DMS114 treated with DMSO at 0.1 percent for 48 hours (cell line): Measurements from ENCODE around the gene SMAP1.

Source experiments
- DNase-seq: peaks from one replicate; lab custom pipeline; 2025; ENCODE audit not compliant: unreplicated experiment; lab: John Stamatoyannopoulos, UW

The SMAP1 gene

DNA sequence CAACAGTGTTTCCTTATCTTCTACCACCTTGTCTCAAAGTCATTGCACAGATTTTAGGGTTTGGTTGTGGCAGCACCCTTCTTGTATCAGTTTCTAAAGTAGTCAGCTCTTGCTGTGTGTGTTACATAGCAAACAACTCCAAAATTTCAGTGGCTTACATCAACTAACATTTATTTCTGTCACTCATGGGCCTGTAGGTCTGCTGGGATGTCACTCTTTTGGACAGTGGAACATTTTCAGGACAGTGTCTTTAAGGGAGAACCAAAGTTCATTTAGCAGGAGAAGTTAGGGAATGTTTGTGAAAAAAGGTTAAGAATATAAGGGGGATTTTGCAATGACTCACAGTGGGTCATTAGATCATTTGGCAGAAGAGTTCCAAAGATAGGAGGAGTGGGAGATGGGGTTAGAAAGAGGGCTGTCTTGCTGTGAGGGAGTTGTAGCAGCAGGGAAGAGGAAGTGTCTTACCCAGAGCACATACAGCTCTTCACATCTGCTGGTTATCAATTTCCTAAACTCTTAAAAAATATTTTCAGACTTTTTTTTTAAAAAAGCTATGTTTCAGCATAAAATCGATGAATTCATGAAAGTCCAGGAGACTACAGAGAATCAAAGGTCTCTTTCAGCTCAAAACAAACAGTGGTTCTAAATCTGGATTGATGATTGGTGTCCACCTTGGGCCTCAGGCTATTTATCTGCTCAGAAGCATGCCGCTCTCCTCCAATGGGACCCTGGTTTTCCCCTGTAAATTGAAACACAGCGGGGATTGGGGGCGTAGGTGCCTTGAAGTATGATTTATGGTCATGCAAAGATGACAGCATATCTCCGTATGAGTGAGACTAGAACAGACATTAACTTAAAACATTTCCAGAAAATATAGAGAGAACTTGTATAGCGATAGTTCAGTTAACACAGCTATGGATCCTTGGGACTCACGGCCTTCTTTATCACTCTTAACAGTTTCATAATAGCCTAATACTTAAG, 171.9 kb downstream of the SMAP1 start:
- DNase-seq, result no peak

DNA sequence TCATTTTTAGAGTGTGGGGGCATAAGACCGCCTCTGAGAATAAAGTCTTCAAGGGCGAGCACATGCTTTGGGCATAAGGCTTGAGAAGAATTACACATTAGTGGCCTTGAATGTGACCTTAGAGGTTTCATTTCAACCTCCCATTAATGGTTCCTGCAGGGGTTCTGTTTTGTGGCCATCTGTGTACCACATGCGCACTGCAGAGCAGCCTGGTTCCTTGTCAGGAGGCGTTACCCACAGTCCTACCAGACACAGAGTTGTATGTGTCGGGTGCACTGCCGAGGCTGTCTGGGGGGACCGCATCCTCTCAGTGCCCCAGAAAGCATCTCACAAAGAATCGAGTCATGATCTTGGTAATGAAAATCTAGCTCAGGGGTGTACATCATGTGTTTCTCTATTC, 173.4 kb downstream of the SMAP1 start:
- no peak for DNase-seq

DNA sequence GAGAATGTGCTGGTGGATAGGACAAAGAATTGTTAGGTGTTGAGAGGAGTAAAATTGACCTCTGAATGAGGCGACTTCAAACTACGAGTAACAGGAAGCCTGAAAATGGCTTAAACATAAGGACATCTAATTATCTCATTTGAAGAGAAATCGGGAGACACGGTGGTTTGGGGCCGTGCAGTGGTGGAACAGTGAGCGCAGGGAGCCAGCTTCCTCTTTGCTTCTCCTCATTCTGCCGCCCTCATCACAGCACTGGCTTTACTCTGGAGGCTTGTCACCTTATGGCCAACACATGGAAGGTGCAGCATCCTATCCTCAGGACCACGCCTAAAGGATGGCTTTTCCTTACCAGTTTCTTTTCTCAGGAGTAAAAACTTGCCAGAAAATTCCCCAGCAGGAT, 174.9 kb downstream of the SMAP1 start:
- DNase-seq, result no peak

DNA sequence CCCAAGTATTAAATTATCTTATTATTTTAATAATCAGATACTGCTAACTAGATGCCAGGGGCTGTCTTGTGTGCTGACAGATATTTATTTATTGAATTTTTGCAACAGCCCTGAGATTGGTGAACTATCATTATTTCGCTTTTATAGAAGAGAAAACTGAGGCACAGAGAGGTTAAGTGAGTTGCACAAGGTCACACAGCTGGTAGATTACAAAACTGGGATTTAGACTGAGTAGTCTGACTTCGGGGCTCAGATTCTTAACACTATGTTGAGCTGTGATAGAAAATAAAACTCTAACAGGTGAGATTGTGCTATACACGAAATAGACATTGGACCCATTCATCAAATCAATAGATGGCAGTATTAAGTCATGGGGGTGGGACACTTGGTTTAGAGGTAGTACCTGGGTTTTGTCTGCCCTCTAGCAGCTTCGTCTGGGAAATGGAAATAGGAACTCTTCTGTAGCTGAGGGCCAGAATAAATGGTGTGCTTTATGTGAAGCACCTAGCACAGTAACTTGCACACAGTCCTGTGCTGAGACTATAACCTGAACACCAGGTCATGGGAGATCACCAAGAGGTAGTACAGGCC, 175.7 kb downstream of the SMAP1 start:
- DNase-seq, result no peak

DNA sequence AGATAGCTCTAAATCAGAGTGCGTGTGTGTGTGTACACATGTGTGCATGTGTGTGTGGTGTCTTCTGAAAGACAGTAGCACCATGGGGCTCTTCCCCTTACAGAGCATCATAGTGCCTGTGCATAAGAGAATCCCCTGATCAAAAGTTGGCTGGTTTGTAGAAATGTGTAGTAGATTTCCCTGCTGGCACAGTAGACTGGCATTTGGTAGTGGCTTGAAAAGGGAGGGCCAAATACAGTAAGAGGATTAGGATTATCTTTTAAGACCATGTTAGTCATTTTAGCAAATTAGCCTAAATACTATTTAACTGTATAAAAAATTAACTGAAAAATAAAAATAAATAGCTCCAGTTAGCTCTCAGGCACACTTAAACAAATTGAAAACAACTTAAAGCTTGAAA, 176.6 kb downstream of the SMAP1 start:
- no peak for DNase-seq

- no peak for DNase-seq
Observed at GRCh38 chr6:70846207-70846835, 178.6 kb downstream of the SMAP1 start.

DNA sequence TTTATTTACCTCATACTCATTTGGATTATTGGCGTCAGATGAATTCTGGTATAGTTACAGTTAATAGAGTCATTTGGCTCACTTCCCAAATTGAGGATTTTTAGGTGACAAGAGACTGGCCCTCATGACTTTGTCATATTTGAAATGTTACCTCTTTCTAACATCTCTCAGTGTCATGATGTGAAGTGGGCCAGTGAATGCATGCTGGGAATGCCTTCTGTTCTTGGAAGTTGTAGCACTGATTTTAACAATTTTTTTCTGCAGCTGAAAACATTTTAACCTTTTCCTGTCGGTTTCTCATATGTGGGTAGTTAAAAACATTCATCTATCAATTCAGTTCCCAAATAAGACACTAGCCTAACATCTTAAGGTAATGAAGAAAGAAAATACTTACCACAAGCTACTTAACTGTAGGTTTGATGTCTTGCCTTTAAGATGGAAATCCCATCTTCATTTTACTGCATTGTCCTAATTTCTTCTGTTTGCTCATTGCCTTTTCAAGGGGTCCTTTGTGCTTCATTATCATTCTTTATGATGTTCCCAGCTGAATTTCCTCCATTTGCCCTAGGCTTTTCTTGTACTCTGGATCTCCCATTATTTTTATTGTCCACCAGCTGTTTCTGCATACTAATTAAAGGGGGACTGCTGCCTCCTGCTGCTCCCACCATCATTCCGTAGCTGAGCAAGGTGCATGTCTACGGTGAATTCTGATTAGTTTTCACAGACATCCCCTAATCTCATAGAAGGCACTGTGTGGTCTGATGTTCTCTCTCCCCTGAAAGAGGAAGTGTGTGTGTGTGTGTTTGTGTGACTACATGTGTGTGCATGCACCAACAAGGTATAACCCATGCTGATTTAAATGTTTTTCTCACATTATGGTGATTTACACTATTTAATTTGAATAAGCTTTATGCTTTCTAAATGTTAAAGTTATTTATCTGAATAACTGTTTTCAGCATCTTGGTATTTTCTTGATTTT, 179.7 kb downstream of the SMAP1 start:
- DNase-seq, result no peak

DNA sequence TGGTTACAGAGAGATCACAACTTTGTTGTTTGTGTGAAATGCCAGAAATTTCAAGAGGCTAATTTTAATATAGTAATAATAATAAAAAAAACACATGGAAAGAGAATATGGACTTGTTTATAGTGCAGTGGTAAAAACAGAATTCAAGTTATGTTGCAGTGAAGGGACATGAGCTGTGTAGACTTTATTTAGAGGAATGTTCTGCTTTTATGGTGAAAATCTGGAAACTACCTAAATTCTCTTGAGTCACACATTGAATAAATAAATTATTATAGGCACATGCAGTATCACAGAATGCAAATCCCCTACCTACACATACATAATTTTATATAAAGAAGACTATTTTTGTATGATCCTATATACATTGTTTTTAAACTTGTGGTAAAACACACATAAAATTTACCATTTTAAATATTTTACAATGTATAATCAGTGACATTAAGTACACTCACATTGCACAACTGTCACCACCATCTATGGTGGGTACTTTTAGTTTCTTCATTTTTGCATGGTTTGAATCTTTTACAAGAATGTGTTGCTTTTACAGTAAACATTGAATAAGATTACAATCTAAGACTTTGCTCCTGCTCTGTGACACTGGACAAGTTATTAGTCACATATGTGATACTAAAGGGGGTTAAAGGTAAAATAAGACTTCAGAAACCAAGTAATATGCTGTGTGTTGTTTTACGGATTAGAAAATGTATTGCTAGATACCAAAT, 181.8 kb downstream of the SMAP1 start:
- DNase-seq, result no peak

DNA sequence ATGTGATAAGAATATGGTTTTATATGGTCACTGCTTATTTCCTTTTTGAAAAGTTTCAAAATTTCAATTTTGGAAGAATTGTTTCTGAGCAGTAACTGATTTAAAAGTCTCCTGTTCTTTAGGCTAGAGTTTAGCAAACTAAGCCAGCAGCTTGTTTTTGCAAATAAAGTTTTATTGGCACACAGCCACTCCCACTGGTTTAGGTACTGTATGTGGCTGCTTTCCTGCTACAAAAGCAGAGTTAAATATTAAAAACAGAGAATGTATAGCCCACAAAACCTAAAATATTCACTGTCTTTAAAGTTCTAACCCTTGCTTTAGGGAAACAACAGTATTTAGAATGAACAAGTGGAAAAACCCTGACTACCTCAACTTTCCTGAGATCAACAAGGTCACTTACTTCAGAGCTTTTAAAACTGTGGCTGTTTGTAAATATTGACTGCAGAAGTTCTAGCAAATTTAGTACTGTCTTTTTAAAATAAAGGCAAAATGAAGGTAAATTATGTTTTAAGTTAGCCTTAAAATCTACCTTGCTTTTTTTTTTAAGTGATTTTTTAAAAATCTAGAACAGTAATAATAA, 185.1 kb downstream of the SMAP1 start:
- DNase-seq, result no peak

GRCh38 chr6:70857387-70858077, 189.8 kb downstream of the SMAP1 start:
- DNase-seq, result no peak

DNA sequence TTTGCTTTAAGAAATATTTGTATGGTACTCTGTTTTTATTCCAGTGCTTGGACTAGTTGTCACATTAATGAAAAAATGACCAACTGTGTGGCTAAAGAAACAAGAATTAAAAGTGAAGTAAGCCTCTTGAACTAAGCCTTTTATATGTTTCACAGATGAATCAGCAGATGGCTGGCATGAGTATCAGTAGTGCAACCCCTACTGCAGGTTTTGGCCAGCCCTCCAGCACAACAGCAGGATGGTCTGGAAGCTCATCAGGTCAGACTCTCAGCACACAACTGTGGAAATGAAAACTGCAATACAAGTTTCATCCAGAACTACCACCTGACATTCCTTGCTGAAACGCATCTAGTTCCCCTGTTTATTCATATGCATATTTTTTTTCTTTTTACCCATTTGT, 192.4 kb downstream of the SMAP1 start:
- DNase-seq, result no peak

GRCh38 chr6:70860920-70861319, 193.2 kb downstream of the SMAP1 start:
- no peak for DNase-seq

DNA sequence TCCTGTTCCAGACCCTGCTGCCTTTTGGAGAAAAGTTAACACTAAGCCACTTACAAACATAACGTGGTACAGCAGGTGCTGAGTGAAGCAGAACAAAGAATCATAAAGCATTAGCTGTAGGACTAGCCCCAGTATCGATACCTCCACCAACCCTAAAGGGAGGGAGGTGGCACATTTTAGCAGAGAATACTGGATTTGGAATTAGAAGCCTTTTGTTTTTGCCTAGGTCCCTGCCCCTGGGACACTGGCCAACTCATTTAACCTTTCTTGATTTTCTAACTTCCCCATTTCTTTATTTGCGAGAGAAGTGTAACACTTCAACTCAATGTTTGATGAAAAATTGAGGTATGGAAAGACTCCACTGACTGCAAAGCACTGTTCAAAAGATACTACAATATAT, 195.7 kb downstream of the SMAP1 start:
- DNase-seq, result no peak

- no peak for DNase-seq
Observed at GRCh38 chr6:70864401-70864800, 196.7 kb downstream of the SMAP1 start.

DNA sequence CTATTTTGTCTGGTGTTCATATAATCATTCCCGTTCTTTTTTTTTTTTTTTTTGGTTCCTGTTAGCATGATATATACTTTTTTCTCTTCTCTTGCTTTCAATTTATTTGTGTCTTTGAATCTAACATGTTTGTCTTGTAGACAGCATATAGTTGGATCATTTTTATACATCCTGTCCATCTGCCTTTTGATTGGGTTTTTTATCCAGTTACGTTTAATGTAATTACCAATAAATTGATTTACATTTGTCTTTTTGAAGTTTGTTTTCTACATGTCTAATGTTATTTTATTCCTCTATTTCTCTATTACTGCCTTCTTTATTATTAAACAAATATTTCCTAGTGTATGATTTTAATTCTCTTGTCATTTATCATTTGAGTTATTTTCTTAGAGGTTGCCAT, 204.8 kb downstream of the SMAP1 start:
- DNase-seq, result no peak

- no peak for DNase-seq
Observed at GRCh38 chr6:70874181-70874913, 206.7 kb downstream of the SMAP1 start.

- no peak for DNase-seq
Observed at GRCh38 chr6:70879496-70879895, 211.8 kb downstream of the SMAP1 start.
